ENCODE measurements around the gene C5orf63.
A peak's percentile ranks its signal among the peaks of the same experiment; 100 is the strongest.
"Not testable (repeated sequence)": the region's sequence is repeated elsewhere in the genome, so short reads cannot be mapped to it uniquely, and the experiment has no call there.

Gene C5orf63

DNA sequence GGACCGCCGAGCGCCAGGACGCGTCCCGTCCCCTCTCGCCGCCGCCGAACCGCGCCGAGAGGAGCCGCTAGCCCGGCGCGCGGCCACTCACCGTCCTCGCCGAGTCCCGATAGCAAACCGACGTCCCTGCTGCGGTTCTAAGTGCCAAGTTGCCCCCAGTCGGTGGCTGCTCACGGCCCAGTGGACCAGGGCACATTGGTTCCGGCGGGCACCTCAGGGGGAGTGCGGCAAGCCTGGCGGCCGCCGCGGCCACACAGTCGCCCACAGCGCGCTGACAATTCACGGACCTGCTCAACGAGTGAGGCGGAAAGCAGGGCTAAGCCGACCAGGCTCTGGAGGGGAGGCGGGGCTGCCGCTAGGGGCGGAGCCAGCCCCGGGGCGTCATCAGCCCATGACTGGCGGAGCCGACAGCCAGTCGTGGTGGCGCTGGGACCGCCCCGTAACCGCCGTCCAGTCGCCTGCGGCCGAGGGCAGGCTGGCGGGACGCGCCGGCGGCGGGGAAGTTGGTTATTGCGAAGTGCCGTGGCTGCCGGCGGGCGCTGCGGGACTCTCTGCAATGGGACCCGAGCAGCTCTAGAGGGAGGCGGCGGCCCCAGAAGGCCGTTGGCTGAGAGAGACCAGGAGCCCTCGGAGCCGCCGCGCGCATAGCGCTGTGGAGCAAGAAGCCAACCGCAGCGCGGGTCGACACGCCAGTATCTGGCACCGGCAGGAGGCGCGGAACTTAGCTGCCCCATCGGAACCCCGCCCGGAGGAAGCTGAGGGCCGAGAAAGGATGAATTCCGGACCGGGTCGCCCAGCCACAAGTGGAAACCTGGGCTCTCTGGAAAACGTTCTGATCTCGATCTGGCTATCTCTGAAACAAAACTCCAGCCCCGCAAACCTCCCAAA is 42.8 kb downstream of the C5orf63 start, which contains the start of gene MARCHF3:
Gene MARCHF3 (minus strand): TSS at position 300 of the 888 bp plus-strand sequence. CDS start 112,387 bp downstream, outside the sequence.
- DNase-seq = peak; percentile 92

DNA sequence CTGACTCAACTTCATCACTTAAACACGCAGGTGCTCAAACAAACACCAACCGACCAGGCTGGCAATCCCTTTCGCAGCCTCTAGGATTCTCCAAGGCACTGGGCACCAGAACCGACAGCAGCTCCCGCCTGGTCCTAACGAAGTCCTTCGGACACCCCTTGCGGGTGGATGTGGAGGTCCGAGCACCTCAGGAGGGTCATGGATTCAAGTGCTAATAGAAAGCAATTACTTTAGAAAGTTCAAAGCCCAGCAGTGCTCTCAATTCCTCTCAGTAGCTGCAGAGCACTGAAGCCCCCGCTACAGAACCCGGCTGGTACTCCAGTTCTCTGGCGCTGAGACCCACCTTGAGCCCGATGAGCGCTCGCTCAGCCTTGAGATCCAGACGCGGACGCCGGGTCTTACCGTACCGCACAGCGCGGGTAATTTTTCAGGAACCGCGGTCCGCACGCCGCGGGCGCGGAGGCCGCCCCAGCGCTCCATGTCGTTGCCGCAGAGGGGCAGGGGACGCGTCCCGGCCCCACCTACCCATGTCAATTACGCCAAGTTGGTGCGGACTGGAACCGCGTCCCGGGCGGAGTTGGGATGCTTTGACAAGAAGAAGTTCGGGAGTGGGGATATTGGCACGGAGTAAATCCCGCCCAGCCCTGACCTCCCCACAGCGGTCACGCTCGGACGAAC is 43.6 kb downstream of the C5orf63 start:
- DNase-seq = peak; percentile 33

DNA sequence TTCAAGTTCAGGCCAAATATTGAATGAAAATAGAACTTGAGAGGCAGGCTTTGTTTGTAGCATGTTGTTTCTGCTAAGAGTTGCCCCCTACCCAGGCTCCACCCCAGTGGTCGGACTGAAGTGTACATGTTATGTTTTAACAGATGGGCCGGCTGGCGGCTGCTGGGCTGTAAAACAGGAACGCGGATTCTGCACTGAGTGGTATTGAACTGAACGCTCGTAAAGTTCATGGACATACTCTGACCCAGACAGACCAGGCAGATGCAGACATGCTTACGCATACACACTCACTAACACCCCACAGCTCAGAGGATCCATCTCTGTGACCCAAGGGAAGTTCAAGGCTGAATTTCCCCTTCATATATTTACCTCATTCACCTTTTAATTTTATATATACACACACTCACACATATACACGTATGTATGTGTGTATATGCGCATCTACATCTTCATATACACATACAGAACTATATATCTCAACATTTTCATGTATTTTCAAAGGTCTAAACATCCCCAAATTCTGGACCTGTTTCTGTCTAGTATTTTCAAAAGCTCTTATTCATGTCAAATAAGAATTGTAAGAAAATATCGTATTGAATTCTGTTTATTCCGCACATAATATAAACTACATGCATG is 44.4 kb downstream of the C5orf63 start:
- DNase-seq = no peak

DNA sequence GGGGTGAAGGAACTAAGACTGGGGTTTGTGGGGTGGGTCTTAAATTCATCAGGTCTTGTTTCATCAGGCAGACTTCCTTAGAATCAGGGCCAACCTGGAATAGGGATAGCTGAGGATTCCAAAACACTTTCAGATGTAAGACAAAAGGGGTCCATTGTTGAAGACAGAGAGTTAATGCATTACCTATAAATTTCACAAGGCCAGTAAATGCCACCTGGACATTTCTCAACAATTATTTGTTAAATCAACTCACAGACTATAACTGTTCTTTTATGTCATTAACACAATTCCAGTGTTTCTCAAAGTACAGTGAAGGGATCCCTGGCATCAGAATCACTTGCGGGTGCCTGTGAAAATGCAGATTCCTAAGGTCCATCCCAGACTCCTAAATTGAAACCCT is 45.8 kb downstream of the C5orf63 start:
- no peak for DNase-seq

DNA sequence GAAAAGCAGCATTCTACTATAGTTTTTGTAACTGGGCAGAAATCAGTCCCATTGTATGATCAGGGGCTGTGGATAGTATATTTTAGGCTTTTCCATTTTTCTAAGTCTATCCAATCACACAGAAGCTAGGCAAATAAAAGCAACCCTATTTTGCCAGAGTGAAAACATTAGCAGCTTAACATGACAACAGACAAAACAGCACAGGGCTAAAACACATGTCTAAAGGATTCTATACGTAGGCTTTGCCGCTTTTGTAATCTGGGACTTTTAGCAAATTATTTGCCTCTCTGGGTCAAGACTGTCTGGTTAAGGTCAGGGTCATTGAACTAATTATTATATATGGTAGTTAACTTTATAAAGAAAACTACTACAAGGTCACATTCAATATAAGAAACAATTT is 47.1 kb downstream of the C5orf63 start:
- no peak for DNase-seq

DNA sequence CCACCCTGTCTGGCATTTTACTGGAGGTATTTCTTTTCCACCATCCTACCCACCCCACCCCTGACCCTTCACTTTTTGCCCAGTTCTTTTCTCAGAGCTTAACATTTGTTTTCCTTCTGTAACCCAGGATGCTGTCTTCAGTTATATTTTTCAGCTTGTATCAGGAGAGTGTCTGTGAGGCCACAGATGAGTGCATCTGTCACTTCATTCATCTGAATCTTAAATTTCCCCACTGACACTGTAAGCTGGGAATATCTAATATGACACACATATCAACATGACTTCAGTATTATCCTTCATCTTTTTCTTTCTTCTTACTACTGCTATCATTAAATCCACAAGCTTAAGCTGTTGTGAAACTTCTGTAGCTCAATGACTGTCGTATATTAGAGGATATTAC is 47.8 kb downstream of the C5orf63 start:
- DNase-seq = no peak

DNA sequence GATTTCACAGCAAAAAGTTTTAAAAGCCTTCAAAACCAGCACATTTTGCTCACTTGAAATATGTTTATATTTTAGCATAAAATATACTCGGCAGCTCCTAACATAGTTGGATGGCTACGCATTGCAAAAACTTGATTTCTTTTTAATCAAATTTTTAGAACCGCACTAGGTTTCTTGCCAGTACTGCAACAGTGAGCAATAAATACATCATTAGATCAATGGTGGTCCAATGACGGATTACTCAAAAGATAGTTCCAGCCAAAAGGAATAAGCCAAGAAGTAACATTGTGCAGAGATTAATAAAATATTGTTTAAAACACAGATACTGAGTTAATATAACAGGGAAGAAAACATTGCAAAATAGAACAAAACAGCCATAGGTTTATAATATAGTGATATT is 48.5 kb downstream of the C5orf63 start:
- DNase-seq = no peak

DNA sequence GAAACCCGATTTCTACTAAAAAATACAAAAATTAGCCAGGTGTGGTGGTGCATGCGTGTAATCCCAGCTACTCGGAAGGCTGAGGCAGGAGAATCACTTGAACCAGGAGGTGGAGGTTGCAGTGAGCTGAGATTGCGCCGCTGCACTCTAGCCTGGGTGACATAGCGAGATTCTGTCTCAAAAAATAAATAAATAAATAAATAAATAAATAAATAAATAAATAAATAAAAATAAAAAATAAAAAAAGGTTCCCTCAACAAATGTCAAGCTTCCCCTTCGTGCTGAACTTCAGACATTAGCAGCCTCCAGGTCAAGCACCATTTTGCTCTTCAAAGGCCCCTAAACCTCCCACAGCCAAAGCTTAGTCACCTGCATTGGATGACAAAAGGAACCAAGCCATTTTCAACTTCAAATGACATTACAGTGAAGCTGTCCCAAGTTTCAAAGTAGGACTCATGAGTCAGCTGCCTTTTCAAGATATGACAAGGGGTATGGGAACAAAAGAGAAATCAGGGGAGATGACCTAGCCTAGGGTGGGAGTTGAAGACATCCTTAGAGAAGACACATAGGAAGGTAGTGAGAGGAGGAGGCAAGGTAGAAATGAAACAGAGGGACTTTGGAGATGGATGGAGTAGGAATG is 49.6 kb downstream of the C5orf63 start:
- DNase-seq = not testable (repeated sequence)

DNA sequence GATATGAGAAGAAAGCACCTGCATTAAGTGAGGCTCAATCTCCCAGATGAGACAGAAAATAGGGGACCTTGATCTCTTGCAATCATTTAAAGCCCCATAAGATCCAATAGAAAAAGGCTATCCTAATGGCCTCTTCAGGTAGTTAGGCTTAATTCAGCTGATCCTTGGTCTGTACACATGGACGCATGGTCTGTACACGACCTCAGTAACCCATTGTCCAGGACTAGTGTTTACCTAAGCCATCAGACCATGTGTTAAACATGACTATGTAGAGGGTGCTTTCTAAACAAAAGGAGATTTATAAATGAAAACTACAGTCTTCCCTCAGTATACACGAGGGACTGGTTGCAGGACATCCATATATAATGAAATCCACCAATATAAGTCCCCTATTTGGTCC is 50.5 kb downstream of the C5orf63 start:
- DNase-seq = no peak

DNA sequence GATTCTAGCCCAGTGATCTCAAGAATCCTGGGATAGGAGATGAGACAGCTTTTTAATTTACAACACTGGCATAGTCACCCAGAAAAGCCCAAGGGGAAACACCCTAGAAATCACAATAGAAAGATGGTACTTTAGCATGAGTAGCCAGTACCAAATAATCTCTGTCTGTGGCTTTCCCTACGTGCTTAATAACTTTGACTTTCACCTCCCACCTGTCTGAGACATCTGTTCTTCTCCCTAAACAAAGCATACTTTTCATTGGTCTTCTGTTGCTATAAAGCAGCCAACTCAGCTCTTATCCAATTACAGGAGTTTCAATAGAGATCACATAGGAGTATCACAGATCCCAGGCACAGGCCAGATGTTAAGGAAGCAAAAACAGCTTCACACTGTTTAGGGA is 53.4 kb downstream of the C5orf63 start:
- no peak for DNase-seq

DNA sequence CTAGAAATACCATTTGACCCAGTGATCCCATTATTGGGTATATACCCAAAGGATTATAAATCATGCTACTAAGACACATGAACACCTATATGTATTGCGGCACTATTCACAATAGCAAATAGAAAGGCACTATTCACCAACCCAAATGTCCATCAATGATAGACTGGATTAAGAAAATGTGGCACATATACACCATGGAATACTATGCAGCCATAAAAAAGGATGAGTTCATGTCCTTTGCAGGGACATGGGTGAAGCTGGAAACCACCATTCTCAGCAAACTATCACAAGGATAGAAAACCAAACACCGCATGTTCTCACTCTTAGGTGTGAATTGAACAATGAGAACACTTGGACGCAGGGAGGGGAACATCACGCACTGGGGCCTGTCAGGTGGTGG is 56.6 kb downstream of the C5orf63 start:
- DNase-seq = not testable (repeated sequence)

DNA sequence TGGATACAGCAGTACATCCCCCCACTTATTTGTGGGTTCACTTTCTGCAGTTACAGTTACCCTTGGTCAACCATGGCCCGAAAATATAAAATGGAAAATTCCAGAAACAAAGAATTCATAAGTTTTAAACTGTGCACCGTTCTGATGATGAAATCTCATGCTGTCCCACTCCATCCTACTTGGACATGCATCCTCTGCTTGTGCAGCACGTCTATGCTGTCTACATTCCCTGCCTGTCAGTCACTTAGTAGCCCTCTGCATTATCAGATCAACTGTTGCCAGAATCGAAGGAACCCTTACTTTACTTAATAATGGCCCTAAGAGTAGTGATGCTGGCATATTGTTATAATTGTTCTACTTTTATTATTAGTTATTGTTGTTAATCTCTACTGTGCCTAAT is 57.6 kb downstream of the C5orf63 start:
- DNase-seq = no peak

DNA sequence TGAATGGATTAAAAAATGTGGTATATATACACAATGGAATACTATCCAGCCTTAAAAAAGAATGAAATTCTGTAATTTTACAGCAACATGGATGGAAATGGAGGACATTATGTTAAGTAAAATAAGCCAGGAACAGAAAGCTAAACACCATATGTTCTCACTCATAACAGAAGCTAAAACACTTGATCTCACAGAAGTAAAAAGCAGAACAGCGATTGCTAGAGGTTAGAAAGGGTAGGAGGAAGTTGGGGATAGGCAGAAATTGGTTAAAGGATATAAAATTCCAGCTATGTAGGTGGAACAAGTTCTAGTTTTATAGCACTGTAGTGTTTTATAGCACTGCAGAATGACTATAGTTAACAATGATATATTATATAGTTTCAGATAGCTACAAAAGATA is 58.7 kb downstream of the C5orf63 start:
- DNase-seq = no peak

DNA sequence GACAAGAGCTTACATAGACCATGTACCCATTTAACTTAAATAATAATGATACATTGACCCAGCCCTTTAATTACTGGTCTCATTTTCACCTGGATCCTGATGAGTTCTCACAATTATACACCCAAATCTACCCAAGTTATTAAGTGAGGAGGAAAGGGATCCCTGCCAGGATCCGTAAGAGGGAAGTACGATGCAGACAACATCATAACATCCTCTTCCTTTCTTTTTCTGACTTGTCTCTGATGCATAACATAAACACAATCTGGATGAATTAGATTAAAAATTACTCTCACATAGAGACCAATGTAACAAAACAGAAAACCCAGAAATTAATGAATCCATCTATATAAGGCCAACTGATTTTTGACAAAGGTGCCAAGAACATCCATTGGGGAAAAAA is 59.9 kb downstream of the C5orf63 start:
- DNase-seq = no peak

DNA sequence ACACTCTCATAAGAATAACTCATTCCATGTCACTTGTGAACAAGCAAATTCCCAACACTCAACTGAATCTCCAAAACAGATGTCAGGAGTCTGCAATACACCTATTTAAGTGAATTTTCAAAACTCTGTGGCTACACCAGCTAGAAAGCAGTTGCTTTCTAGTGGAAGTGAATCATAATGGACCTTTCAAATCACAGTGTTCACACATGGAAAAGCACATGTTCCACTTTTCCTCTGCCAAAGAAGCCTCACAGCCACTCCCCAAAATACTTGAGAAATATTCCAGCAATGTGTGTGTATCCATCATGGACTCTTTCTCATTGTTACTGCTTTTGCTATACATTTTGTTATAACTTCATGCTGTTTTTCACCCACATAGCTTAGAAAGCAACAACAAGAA is 60.4 kb downstream of the C5orf63 start:
- no peak for DNase-seq

DNA sequence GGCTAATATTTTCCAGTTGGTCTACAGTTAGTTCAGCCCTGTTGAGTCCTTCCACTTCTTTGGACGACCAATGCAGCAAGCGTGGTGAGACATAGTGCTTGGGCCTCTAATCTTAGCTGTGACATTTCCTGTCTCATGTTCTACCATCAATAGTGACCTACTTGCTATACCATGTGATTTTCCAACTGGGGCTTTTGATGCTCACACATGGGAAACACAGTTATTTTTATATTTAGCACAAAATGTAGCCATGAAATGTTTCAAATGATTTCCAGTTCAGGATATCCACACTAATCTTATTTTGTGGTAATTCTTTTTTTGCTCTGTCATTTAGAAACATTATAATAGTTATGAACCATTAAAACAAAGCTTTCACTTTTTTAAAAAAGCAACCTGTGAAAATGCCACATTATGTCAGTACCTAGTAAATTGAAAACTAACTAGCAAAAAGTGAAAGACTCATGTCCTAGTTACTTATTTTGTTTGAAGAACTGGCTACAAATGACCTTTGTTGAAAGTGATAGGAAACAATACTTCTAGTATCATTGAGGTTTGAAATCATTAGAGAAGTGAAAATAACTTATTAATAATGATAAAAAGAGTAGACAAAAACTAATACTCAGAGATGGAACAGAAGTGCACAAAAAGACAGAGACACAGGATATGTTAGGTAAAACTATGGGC is 61.2 kb downstream of the C5orf63 start:
- DNase-seq = no peak

DNA sequence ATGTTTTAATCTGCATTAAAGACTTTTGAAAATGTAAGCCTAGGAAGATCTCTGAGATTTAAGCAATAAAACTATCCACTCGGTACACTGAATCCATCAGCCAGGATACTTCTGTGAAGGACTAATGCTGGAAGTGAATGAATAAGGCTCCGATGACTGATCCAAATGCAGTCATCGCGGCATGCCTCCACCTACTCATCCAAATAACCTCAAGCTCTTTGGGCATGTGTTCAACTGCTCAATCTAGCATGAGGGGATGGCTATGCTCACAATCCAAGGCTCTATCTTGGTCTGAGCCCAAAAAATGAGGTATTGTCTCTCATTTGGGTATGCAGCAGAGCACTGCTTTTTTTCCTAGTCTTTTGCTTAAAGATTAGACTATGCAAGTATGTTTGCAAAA is 62.1 kb downstream of the C5orf63 start:
- peak; percentile 62 for DNase-seq

DNA sequence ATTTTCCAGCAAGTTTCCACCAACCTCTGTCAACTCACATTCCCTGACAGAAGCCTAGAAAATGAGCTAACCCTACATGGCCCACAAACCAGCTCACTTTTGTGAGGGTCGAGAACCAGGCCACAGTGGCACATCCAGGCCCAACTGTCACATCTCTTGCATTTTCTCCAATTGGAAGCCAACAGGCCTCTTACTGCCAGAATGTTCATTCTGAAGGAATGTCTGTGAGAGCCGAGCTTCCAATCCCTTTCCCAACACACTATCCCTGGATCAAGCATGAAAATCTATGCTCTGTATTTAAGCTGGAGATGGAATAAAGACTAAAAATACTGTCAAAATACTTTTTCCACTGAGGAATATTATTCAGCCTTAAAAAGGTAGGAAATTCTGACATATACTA is 62.9 kb downstream of the C5orf63 start:
- DNase-seq = no peak

DNA sequence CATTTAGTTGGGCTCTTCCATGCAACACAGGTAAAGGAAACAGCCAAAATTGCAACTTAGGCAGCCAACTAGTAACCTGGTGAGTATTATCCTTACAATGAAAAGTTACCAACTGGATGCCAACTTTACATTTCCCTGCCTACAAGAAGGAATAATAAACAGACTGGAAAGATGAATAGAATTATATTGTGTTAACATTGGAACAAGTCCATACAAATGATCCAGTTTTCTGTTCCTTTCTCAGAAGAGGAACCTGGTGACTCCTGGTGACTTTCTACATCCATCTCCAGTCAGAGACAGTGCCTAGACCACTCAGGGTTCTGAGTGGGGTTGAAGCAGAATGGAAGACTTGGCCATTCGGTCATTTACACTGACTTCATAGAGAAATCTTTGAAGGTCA is 63.5 kb downstream of the C5orf63 start:
- DNase-seq = no peak

DNA sequence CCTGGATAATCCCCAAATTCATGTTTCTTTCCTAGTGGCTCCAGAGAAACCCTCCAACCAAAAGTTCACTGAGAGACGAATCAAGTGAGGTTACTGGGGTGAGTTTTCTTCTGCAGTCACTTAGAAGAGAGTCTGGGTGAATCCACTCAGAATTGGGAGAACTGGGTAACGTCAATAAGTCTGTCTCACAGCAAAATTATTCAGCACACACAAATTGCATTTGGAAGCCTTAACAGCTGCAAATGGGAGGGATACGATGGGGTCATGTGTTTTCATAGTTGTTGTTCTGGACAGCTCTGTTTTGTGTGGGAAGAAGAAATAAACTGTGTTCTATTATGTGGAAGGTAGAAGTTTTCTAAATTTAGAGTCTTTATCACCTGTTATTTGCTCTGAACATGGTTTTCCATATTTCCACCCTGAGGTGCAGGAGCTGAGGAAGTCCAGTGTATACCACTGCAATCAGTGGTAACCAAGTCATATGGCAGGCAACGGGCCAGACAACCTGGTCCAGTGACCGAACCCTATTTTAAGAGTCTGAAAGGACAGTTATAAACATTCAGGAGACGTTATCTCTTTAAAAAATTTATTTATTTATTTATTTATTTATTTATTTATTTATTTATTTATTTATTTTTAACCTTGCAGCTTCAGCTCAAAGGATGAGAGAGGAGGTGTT is 64.9 kb downstream of the C5orf63 start:
- DNase-seq = no peak

DNA sequence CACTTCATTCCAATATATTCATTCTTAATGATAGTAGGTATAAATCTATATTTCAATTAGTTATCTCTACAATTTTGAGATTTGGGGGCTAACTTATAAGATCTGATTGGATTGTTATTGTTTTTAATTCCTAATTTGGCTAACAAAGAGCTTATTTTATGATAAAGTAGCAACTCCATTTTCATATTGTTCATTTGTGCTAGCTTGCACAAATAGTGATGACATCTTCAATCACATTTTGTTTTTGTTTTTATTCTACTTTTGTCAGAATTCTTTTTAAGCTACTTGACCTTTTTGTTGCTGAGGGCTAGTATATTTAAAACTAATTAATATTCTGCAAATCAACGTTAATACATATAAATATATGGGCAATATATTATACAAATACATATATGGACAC is 65.8 kb downstream of the C5orf63 start:
- no peak for DNase-seq

DNA sequence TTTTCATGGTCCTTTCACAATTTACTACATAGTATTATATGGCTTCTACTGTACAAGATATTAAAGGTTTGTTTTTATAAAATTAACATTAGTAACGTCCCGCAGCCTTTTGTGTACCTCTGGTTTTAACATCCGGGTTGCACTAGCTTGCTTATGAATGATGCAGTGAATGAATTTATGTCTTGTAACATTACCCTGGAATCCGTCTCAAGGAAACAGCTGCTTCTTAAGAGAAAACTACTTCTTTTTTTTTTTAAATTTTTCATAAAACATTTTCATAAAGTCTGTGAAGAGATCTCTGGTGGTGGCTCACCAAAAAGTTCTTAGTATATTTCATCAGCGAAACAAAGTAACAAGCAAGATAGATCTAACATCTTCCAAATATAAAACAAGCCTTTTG is 66.6 kb downstream of the C5orf63 start:
- no peak for DNase-seq
